Epithelial cell of prostate (primary cell): ENCODE data around the gene C11orf87.

Experiments used
- DNase-seq: peaks from one replicate; pipeline ENCODE4 v3.0.0-alpha.2; 2011; ENCODE audit warnings: low read depth, low spot score
- H3K27ac ChIP-seq: fragments of 450-650 bp; 2 replicates; pipeline ENCODE4 v1.5.1; 2017; ENCODE audit warnings: mild to moderate bottlenecking

C11orf87 gene

DNA sequence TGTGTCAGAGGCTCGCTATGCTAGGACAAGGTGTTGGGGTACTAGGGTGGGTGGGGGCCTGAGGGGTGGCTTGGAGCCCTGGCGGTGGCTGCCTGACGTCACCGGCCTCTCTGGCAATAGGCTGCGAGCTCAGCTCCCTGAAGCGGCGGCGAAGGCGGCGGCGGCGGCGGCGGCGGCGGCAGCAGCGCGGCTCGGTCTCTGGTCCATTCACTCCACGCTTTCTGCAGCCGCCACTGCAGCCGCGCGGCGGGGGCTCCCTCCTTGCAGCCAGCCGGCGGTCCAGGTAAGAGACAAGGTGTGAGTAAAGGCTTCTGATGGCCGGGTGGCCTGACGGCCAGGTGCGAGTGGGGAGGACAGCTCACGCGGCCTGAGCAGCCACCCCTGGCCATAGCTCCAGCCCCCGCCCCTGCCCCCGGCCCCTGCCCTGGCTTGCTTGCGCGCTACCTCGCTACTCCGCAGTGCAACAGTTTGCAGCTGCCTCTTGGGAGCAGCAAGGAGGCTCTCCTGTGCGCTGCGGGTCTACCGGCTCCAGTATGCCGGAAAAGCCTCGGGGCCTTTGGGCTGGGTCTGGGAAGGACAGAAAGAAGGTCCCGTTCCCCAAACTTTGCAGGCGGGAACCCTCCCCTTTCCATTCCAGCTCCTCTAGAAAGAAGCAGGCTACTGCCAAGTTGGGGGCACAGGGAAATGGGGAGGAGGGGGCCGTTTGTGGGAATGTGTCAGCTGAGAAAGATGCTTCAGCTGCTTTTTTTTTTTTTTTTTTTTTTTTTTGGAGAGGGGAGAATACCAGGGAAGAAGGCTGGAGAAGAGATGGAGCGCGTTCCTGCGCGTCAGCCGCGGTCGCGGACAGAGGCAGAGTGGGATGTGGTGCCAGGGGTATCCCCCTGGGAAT, at the start of gene C11orf87:
Gene C11orf87, plus strand, starts transcription at position 210 of the 889 bp plus-strand sequence. CDS start 1,444 bp downstream, outside the sequence.
- no peak within 1 kb of the TSS for H3K27ac ChIP-seq
- DNase-seq: no peak

DNA sequence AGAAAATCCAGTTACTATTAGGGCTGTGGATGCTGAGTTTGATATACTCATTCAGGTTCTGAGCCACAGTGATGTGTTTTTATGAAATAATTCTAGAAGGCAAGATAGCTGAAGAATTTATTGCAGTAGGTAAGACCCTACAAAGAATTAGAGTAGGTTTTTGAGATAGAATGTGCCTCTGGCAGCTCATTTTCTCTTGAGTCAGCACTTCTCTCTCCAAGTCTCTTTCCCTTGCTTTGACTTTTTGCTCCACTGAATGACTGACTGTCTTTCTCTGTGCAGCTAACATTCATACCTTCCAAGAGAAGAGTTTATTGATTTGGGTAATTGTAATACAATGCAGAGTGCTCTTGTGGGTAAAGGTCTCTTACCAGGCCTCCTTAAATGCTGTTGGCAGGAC, 48.0 kb upstream of the C11orf87 start:
- DNase-seq: no peak
- H3K27ac ChIP-seq: no peak overlapping the region

DNA sequence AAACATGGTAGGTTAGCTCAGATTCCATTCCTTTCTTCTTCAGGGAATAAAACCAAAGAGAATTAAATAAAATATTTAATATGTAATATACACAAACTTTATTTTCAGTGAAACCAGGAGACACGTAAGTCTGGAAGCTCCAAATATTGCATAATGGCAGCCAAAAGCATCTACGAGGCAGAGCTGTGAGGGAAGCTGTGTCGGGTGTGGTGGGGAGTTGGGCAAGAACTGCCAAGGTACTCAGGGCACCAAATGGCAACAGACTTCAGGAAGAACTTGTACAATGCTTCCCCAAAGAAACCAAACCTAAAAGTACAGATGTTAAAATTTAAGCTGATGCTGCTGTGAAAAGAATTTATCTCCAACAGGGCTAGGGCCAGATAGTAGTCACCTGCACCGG, 47.5 kb upstream of the C11orf87 start:
- DNase-seq: no peak
- H3K27ac ChIP-seq: no peak overlapping the region

- no peak overlapping the region for H3K27ac ChIP-seq
- DNase-seq: no peak
Measured at GRCh38 chr11:109377039-109377742, 44.8 kb upstream of the C11orf87 start.

DNA sequence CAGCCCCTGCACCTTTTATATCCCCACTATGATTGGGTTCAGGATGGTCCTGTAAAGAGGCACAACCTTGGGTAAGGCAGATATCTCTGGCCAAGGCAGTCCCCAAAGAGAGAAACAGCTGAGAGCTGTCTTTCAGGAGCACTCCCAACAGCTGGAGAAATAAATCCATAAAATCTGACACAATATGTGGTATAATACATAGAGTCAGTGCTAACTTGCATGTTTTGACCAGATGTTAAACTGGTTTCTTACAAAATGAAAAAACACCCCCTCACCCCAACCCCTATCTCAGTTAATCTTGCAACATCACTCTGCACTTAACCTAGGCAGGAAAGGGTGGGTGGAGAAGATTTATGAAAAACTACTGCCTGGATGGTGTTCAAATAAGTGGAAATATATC, 44.0 kb upstream of the C11orf87 start:
- no peak overlapping the region for H3K27ac ChIP-seq

DNA sequence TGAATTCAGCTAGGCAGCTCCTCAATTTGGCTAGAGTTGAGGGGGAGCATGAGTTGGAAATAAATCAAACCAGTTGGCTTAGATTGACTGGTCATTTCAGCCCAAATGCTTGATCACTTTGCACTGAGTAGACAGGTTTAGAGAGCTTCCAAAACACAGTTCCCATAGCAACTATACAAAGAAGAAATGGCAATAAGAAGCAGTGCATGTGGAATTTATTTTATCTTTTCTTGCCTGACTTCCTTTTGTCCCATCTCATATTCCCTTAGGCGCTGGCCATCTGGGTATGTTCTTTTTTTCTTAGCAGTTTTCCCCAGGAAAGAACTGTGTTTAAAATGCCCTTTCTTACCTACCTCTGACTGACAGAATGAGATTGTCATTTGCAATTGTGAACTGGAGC, 38.7 kb upstream of the C11orf87 start:
- no peak overlapping the region for H3K27ac ChIP-seq
- DNase-seq: no peak

More for the DNA sequence above, 44.0 kb upstream of the C11orf87 start:
- DNase-seq: no peak

GRCh38 chr11:109384873-109385272, 37.1 kb upstream of the C11orf87 start:
- no peak overlapping the region for H3K27ac ChIP-seq
- DNase-seq: no peak

DNA sequence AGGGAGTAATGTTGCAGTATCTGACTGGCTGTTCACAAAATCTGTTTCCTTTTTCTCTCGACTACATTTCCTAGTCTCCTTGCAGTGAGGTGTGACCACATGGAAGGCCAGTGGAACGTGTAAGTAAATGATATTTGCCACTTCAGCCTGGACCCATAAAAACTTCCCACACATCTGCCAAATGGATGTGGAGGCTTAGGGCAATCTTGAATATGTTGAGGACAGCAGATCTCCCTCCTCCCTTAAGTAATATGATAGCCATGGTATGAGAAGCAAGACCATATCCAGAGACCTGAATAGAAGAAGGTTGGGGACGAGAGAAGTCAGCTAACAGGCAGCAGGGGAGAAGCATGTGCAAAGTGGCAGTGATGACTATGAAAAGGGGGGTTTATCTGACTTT, 33.0 kb upstream of the C11orf87 start:
- no peak for DNase-seq
- no peak overlapping the region for H3K27ac ChIP-seq

DNA sequence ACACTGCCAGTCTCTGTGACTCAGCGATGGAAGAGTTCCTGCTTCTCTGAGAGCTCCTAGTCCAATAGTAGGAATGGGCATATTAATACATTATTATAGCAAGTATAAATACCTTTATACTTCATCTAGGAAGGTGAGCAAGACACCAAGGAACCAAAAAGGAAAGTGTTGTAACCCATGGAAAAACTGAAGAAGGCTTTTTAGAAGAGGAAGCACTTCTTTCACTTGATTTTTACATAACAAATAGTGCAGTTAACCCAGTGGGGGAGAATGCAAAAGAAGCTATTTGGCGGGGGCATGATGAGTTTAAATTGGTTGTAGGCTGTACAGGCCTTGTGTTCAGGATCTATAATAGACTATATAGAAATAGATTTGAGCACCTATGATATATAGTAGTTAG, 31.2 kb upstream of the C11orf87 start:
- DNase-seq: no peak

DNA sequence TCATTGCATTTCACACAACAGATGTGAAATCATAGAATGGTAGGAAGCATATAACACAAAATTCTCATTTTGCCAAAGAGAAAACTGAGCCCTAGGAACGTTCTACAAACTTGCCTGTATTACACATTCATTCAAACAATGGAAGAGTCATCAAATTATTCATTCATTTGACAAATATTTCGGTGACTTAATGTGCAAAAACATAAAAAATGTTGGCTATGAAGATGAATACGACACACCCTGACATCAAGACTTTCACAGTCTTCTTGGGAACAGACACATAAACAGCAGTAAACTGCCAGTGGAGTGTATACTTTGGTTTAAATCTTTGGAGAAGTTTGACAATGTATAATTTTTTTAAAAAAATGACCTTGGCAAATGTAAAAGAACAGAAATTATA, 20.4 kb upstream of the C11orf87 start:
- H3K27ac ChIP-seq: no peak overlapping the region
- no peak for DNase-seq

More for the DNA sequence above, 31.2 kb upstream of the C11orf87 start:
- no peak overlapping the region for H3K27ac ChIP-seq

DNA sequence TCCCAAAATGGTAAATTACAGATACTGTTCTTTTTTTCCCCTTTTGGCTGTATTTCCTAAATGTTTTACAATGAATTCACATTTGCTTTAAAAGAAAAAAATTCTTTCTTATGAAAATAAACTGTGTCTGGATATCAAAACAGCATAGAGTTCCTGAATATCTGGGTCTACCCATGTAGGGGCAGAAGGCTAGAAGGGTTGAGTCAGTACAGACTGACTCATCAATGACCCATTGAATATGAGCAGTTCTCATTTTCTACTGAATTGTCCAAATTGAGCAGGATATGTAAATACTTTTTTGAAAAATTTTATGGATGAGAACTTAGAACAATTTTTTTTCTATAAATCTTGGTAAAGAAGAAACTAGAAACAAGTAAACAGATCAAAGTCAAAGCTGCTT, 16.3 kb upstream of the C11orf87 start:
- no peak overlapping the region for H3K27ac ChIP-seq
- DNase-seq: no peak

- no peak for DNase-seq
- no peak overlapping the region for H3K27ac ChIP-seq
Measured at GRCh38 chr11:109416601-109417000, 5.4 kb upstream of the C11orf87 start.

- DNase-seq: no peak
- no peak overlapping the region for H3K27ac ChIP-seq
Measured at GRCh38 chr11:109422870-109423465, 978 bp downstream of the C11orf87 start.

- DNase-seq: no peak
- no peak overlapping the region for H3K27ac ChIP-seq
Measured at GRCh38 chr11:109423466-109424190, 1.6 kb downstream of the C11orf87 start.

GRCh38 chr11:109424901-109425300, 2.9 kb downstream of the C11orf87 start:
- H3K27ac ChIP-seq: no peak overlapping the region
- DNase-seq: no peak

DNA sequence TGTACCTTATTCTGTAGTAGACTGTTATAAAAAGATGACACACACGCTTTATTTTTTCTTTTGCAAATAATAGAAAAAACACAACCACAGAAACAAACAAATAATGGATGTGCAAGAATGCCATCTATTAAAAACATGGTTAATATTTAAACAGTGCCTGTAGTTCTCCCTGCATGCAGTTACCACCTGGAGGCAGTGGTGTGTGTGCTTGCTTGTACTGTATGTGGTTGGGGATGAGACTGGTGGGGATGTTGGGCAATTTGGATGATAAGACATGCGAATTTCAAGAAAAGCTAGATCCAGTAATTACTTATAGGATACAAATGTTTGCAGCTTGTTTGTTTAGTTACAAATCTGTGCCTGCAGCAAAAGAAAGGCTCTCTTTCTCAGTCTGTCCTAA, 3.6 kb downstream of the C11orf87 start:
- no peak for DNase-seq
- no peak overlapping the region for H3K27ac ChIP-seq

- DNase-seq: peak; percentile 2
- no peak overlapping the region for H3K27ac ChIP-seq
Measured at GRCh38 chr11:109426442-109427240, 4.7 kb downstream of the C11orf87 start.

- no peak overlapping the region for H3K27ac ChIP-seq
- DNase-seq: no peak
Measured at GRCh38 chr11:109432105-109432504, 10.1 kb downstream of the C11orf87 start.

GRCh38 chr11:109433753-109434256, 11.8 kb downstream of the C11orf87 start:
- no peak for DNase-seq
- no peak overlapping the region for H3K27ac ChIP-seq
